CD4-positive, alpha-beta T cell treated with Interleukin-17A for 1 hour (primary cell): ENCODE measurements around the gene ZBTB5.

Source experiments
- DNase-seq: peaks from one replicate; pipeline ENCODE4 v3.0.0-alpha.2; 2020

ZBTB5 gene

GRCh38 chr9:37422289-37423104, 42.8 kb downstream of the ZBTB5 start, which contains the start of gene GRHPR:
GRHPR (plus strand) TSS chr9:37422696; CDS start chr9:37422751, 55 bp downstream.
- peak; percentile 88 for DNase-seq

GRCh38 chr9:37421914-37422288, 43.3 kb downstream of the ZBTB5 start:
- DNase-seq, result no peak

- DNase-seq, result no peak
Measured at GRCh38 chr9:37420271-37421215, 44.7 kb downstream of the ZBTB5 start.

GRCh38 chr9:37419204-37419603, 46.0 kb downstream of the ZBTB5 start:
- DNase-seq, result no peak

GRCh38 chr9:37417857-37418618, 47.2 kb downstream of the ZBTB5 start:
- DNase-seq, result no peak

GRCh38 chr9:37417252-37417803, 47.9 kb downstream of the ZBTB5 start:
- DNase-seq, result no peak

- peak; percentile 83 for DNase-seq
Measured at GRCh38 chr9:37415011-37415719, 50.1 kb downstream of the ZBTB5 start.

GRCh38 chr9:37414503-37414943, 50.7 kb downstream of the ZBTB5 start:
- no peak for DNase-seq

GRCh38 chr9:37413311-37413710, 51.9 kb downstream of the ZBTB5 start:
- no peak for DNase-seq

- no peak for DNase-seq
Measured at GRCh38 chr9:37412431-37413151, 52.7 kb downstream of the ZBTB5 start.

- no peak for DNase-seq
Measured at GRCh38 chr9:37410969-37411785, 54.1 kb downstream of the ZBTB5 start.

GRCh38 chr9:37410354-37410861, 54.8 kb downstream of the ZBTB5 start:
- no peak for DNase-seq

GRCh38 chr9:37408933-37409710, 56.1 kb downstream of the ZBTB5 start:
- peak; percentile 82 for DNase-seq

- DNase-seq, result no peak
Measured at GRCh38 chr9:37407468-37407867, 57.8 kb downstream of the ZBTB5 start.

GRCh38 chr9:37406603-37407401, 58.4 kb downstream of the ZBTB5 start:
- no peak for DNase-seq

- no peak for DNase-seq
Measured at GRCh38 chr9:37405764-37406380, 59.4 kb downstream of the ZBTB5 start.

- no peak for DNase-seq
Measured at GRCh38 chr9:37405350-37405749, 59.9 kb downstream of the ZBTB5 start.

GRCh38 chr9:37404590-37404989, 60.7 kb downstream of the ZBTB5 start:
- DNase-seq, result no peak
